ENCODE results near the gene FGF22. TPM values are rescaled to one million over a fixed set of nuclear protein-coding genes. Genes with fewer than 3 reads are reported as not detected.

FGF22 gene
- total and polyA plus RNA-seq, 2 donors from 2014 or later = 0.19 to 0.71 TPM

- TF ChIP-seq CTCF (IDR thresholded peaks at IDR 0.05; ENCODE audit: borderline replicate concordance, extremely low read depth, insufficient read depth) = no peak
- DNase-seq = no peak
- H3K27ac ChIP-seq (ENCODE audit: low read depth in 2 of 2, low read length in 2 of 2) = no peak overlapping the region
- no peaks in the 10 kb centered on the region for H3K9me3 ChIP-seq (ENCODE audit: control insufficient read depth in 2 of 3, insufficient read depth in 1 of 3, low read length in 3 of 3)
- H3K4me3 ChIP-seq (ENCODE audit: low read length in 3 of 3) = no peak overlapping the region
- no peaks in the 10 kb centered on the region for H3K36me3 ChIP-seq (ENCODE audit: control insufficient read depth in 2 of 3, insufficient read depth in 3 of 3, low read length in 3 of 3)
- no peak for FAIRE-seq
- no peaks in the 10 kb centered on the region for H3K27me3 ChIP-seq (ENCODE audit: control insufficient read depth, insufficient read depth, low read length)
- intact Hi-C loops (cut with DNase I) = no loop called here
- H3K9ac ChIP-seq (ENCODE audit: low read length in 3 of 3) = no peak overlapping the region
- H3K4me1 ChIP-seq (ENCODE audit: control insufficient read depth in 2 of 3, insufficient read depth in 2 of 3, low read depth in 1 of 3, low read length in 3 of 3) = no peaks in the 10 kb centered on the region
Measured at GRCh38 chr19:613732-614567, 25.7 kb upstream of the FGF22 start.

- no peaks in the 10 kb centered on the region for H3K36me3 ChIP-seq (ENCODE audit: control insufficient read depth in 2 of 3, insufficient read depth in 3 of 3, low read length in 3 of 3)
- intact Hi-C loops (cut with DNase I) = no loop called here
- no peaks in the 10 kb centered on the region for H3K27me3 ChIP-seq (ENCODE audit: control insufficient read depth, insufficient read depth, low read length)
- no peaks in the 10 kb centered on the region for H3K4me1 ChIP-seq (ENCODE audit: control insufficient read depth in 2 of 3, insufficient read depth in 2 of 3, low read depth in 1 of 3, low read length in 3 of 3)
- no peak for TF ChIP-seq CTCF (IDR thresholded peaks at IDR 0.05; ENCODE audit: borderline replicate concordance, extremely low read depth, insufficient read depth)
- DNase-seq (peak in 3 of 5 donors; percentile 49 to 65 (median 59)), FAIRE-seq (no peak)
- H3K27ac ChIP-seq (ENCODE audit: low read depth in 2 of 2, low read length in 2 of 2) = no peak overlapping the region
- no peak overlapping the region for H3K9ac ChIP-seq (ENCODE audit: low read length in 3 of 3)
- H3K4me3 ChIP-seq (ENCODE audit: low read length in 3 of 3) = no peak overlapping the region
- no peaks in the 10 kb centered on the region for H3K9me3 ChIP-seq (ENCODE audit: control insufficient read depth in 2 of 3, insufficient read depth in 1 of 3, low read length in 3 of 3)
Measured at GRCh38 chr19:615619-616018, 24.1 kb upstream of the FGF22 start.

- no peaks in the 10 kb centered on the region for H3K36me3 ChIP-seq (ENCODE audit: control insufficient read depth in 2 of 3, insufficient read depth in 3 of 3, low read length in 3 of 3)
- H3K4me3 ChIP-seq (ENCODE audit: low read length in 3 of 3) = no peak overlapping the region
- no peaks in the 10 kb centered on the region for H3K27me3 ChIP-seq (ENCODE audit: control insufficient read depth, insufficient read depth, low read length)
- no peaks in the 10 kb centered on the region for H3K4me1 ChIP-seq (ENCODE audit: control insufficient read depth in 2 of 3, insufficient read depth in 2 of 3, low read depth in 1 of 3, low read length in 3 of 3)
- no peak overlapping the region for H3K27ac ChIP-seq (ENCODE audit: low read depth in 2 of 2, low read length in 2 of 2)
- no peak for TF ChIP-seq CTCF (IDR thresholded peaks at IDR 0.05; ENCODE audit: borderline replicate concordance, extremely low read depth, insufficient read depth)
- intact Hi-C loops (cut with DNase I) = no loop called here
- H3K9ac ChIP-seq (ENCODE audit: low read length in 3 of 3) = no peak overlapping the region
- FAIRE-seq (no peak), DNase-seq (peak in 1 of 5 donors; percentile 37)
- H3K9me3 ChIP-seq (ENCODE audit: control insufficient read depth in 2 of 3, insufficient read depth in 1 of 3, low read length in 3 of 3) = no peaks in the 10 kb centered on the region
Measured at GRCh38 chr19:616062-616700, 23.5 kb upstream of the FGF22 start.

Data from kidney (tissue), 14 donors.